ENCODE results near the gene GNAI1.

DNA sequence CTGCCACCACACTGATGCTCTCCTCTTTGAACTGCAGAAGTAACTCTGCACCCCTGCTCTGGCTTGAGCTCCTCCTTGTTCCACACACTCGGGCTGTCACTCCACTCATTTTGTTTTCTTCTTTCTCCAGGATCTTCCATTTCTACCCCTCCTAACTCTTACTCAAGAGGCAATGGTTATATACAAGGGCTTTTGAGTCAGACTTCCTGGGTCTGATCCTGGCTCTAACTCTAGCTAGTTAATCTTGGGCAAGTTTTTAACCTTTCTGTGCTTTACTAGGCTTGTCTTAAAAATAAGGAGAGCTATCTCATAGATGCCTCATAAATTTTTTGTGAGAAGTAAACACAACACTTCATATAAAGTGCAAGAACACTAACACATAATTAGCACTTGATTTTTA lies 45.3 kb upstream of the GNAI1 start:
- TF ChIP-seq EZH2 (IDR thresholded peaks at IDR 0.05) (no peak), POLR2AphosphoS5 (IDR thresholded peaks at IDR 0.05; ENCODE audit: borderline replicate concordance, low read depth, low read length) (no peak), FOXP2 (optimal IDR thresholded peaks at IDR 0.05; ENCODE audit: control extremely low read depth, extremely low read length, insufficient read depth) (no peak)
